Activated T-cell treated with anti-CD3 and anti-CD28 coated beads for 4 hours (primary cell): ENCODE data around the gene LANCL2.

ENCODE experiments used
- DNase-seq: peaks from one replicate; pipeline ENCODE4 v3.0.0-alpha.2; 2020

Gene LANCL2

DNA sequence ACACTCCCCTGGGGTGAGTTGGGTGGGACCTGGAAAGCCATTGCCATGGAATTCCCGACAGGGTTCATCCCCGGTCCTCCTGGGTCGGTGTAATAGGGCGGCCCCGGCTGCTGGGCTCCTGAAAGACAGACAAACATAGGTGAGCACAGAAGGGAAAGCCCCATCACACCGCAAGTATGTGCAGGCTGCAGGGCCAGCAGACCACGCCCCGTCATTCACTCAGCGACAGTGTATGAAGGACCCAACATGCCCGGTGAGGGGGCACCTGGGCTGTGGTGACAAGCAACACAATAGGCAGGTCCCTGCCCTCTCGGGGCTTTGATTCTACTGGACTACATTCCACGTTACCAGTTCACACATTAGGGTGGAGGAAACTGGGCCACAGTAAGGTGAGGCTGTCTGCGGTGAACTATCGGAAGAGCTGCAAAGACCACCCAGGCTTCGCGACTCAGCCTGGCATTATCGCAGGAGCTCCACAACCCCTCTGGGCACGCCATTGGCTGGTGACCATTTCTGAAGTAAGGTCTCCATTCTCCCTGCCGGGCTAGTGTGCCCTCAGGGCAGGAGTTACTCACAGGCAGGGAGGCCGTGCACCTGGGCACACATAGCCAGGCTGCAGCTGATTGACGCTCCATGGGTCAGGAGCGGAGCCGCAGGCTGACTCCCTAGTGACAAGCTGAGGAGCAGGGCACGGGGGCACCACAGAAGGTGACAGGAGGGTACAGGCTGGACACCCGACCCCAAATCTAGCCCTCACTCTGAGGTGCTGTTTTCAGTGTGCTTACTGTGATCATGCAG, 108.0 kb downstream of the LANCL2 start:
- no peak for DNase-seq

DNA sequence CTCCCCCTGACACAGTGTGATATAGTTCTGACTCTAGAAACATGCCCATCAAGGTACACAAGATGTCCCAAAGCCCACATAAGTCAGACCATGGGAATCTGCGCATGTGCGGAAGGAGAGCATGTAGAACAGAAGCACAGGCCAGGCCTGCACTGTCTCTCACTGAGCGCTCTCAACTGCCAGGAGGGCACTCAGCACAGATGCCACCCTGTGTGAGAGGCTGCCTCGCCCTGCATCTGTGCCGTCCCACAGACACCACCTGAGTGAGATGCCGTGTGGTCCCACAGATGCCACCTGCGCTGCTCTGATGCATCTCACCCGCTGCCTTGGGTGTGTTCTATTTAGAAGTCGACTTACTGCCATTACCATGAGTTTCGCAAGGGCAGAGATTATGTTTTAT, 108.8 kb downstream of the LANCL2 start:
- DNase-seq: no peak

DNA sequence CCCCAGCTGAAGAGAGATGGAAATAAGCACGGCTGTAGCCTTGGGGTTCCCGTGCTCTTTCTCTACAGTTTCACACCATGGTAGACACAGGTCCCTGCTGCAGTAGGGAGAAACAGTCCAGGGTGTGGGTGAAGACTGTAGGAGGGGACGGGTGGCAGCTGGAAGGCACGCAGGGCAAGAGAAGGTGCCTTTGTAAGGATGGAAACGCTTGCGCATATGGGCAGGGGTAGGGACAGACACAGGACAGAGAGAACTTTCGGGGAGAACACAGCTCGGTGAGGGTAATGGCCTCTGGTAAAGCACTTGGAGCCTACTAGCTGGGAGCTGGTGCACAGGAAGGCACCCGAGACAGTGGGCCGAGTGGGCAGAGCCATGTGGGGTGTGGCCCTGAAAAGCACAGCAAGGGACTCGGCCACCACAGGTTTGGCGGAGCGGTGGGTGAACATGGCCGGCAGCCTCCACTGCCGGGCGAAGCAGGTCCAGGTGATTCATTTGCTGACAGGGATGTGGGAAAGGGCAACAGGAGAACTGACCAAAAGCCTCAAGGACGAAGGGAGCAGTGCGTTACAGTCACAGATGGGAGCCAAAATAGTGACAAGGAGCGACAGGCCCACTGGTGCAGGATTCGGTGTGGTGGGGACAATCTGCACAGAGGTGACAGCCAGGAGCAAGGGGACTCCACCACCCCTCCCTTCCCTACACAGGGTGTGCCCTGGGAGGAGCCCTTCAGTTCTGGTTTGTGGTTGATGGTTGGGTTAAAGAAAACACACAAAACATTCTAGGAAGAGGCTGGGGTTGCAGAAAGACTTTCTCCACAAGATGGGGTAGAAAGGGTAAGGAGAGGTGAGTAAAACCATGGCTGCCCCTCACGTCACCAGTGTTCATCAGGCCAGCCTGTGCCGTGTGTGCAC, 110.1 kb downstream of the LANCL2 start:
- no peak for DNase-seq

DNA sequence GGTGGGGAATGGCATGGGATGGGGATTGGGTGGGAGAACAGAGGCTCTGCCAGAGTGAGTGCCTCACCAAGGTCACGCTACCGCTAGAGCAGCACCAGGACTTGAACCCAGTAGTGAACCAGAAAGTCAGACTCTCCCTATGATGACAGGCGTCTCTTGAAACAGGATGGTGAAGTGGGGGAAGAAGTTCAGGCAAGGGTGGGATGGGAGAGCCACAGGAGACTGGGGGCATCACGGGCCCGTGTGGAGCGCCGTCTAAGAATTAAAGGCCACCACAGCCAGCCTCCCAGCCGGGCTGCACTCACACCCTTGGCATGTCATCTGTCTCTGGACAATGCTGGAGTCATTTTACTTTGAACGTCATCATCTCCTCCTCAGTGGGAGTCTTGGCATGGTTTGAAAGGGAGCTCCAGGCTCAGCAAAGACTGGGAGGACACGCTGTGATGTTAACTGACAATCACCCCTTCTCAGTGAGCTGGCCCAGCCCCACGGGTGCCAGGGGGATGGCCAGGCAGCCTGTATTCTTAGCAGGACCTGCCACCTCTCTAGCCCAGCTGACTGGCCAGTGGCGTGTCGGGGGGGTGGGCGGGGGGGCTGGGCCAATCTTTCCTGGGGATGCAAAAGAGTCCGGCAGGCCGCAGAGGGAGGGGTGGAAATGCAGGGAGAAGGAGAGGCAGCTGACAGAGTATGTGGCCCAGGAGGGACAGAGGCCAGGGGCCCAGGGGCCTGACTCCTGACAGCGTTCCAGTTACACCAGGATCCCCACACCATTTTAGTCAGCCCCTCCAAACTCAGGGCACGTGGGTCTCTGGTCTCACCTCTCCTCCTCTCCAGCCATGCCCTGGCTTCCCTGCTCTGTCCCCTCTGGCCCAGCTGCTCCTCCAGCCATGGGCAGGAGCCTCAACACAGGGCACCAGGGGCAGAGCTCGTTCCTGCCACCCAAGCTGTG, 111.0 kb downstream of the LANCL2 start:
- DNase-seq: no peak

DNA sequence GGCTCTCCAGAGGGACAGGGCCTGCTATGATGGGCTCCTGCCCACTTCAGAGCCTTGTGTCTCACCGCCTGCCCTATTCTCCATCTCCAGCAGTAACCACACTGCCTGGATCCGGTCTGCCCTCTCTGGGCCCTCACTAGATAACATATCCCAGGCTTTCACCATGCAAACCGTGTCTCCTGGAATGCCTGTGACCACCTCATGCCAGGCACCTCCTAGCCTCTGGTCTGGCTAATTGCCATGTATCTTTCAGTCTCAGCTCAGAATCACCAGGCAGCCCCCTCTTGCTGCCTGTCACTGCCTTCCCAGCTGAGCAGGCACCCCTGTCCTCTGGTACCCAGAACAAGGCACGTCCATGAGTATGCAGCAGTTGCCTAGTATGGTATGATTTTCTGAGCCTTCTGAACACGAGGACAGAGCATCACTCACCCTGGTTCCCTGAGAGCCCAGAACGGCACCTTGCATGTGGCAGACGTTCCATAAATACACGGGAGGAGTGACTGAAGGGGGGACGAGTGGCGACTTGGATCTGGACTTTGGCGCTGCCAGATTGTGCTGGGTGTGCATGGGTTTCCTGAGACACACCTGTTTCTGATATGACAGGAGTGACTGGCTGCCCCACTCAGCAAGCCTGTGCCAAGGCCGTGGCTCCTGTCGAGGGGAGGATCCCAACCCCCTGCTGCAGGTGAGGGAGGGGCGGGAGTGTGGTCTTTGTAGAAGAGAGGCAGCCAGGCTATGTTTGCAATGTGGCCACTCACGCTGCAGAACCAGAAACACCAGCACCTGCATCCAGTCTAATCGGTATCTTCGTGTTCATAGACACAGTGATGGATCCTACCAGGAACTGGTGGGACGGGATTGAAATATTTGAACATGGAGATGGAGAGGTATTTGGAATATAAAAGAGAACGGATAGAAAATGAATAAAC, 112.0 kb downstream of the LANCL2 start:
- no peak for DNase-seq

DNA sequence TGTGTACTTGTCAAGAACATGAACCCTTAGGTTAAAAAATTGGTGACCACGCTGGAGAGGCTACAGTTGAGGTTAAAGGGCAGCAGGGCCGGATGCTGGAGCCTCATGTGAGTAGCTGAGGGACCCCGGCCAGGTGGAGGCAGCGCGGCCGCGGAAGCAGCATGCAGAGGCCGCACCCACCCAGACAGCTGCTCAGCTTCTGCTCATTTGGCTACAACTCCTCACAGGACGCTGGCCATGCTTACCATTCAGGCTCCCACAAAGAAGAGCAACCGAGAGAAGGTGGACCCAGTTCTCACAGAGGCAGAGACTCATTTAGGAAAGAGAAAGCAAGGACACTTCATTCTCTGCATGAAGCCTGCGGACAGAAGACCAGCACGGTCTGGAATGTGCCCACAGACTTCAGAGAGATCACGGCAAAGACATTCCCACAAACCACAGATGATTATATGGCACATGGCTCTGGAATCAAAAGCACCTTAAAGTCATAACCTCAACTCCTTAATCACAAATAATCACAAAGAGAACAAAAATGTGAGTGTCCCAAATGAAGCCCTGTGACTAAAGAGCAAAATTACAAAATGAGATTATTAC, 112.7 kb downstream of the LANCL2 start:
- DNase-seq: no peak

DNA sequence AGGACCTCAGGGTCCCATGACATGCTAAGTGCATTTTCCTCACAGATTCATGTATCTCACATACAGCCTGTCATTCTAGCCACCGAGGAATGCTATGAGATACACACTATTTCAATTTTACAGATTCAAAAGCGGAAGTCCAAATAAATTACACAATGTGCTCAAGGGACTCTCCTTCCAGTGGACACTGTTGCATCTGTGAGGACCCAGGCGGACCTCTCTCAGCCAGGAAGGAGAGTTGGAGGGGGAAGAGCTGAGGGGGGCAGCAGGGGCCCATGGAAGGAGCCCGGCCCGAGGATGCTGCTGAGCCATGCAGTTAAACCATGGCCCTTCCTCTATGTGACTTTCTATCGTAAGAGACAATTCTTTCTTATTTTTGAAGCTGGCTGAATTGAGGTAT, 113.6 kb downstream of the LANCL2 start:
- no peak for DNase-seq

DNA sequence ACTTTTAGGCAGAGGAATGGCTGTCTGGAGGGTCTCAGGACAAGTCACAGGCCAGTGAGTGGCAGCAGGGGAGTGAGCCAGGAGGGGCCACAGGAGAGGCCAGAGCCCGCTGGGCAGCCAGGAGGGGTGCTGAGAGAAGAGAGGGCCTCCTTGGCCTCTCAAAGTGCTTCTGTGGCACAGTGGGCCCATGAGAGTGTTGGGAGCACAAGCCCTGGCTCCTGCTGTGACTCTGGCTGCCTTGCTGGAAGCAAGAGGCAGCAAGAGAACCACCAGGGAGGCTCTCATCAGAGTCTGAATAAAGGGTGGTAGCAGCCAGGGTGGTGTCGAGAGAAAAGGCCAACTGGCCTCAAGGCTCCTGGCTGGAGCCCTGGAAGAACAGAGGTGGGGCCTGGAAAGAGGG, 116.0 kb downstream of the LANCL2 start:
- DNase-seq: no peak

DNA sequence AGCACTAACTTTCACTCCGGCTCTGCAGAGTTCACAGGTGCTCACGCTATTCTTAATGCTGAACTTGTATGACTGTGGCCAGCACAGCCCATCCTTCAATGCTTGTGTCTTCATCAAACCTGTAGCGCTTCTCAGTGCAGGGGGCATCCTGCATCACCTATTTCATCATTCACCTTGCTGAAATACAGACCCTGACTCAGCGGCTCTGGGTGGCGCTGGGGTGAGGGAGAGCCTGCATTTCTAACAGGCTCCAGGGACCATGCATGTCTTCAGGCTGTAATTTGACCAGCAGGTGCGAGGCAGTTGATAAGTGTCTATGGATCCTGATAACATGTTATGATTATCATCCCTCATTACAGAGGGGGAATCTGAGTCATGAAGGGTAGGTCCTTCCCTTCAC, 117.9 kb downstream of the LANCL2 start:
- DNase-seq: no peak
